ENCODE data around the gene RNF126.

The RNF126 gene

GRCh38 chr19:657611-658010, 5.4 kb downstream of the RNF126 start:
- Histone ChIP-seq H3K4me3 (ENCODE audit: low read length) (no peak overlapping the region), H3K27me3 (ENCODE audit: control insufficient read depth, low read length) (no peaks in the 10 kb centered on the region), H3K27ac (ENCODE audit: low read depth, low read length) (no peak overlapping the region), H3K9me2 (replicated peaks; ENCODE audit: control insufficient read depth, low read length) (no peaks in the 10 kb centered on the region), H3K79me2 (ENCODE audit: control insufficient read depth, low read length) (peaks cover 100% of the 10 kb centered on the region), H3F3A (ENCODE audit: control insufficient read depth, insufficient read depth) (no peaks in the 10 kb centered on the region), H3K9me3 (ENCODE audit: control insufficient read depth, insufficient read depth, low read length) (no peaks in the 10 kb centered on the region), H4K20me1 (ENCODE audit: control insufficient read depth, insufficient read depth, low read depth, low read length) (peaks cover 42% of the 10 kb centered on the region), H3K36me3 (ENCODE audit: control insufficient read depth, low read length) (peaks cover 86% of the 10 kb centered on the region), H3K4me1 (ENCODE audit: control insufficient read depth, low read length) (peaks cover 16% of the 10 kb centered on the region), H3K4me2 (ENCODE audit: low read length) (no peak overlapping the region)
- TF ChIP-seq EZH2phosphoT487 (IDR thresholded peaks at IDR 0.05; ENCODE audit: borderline replicate concordance, low read length) (no peak), CTCF (IDR thresholded peaks at IDR 0.05; ENCODE audit: low read depth, low read length, poor library complexity, severe bottlenecking) (no peak)

- H3K36me3 ChIP-seq (ENCODE audit: control insufficient read depth, low read length) = peaks cover 87% of the 10 kb centered on the region
- H3K4me3 ChIP-seq (ENCODE audit: low read length) = no peak overlapping the region
- H3K79me2 ChIP-seq (ENCODE audit: control insufficient read depth, low read length) = peaks cover 100% of the 10 kb centered on the region
- H3K4me1 ChIP-seq (ENCODE audit: control insufficient read depth, low read length) = peaks cover 16% of the 10 kb centered on the region
- H4K20me1 ChIP-seq (ENCODE audit: control insufficient read depth, insufficient read depth, low read depth, low read length) = peaks cover 47% of the 10 kb centered on the region
- H3K9me2 ChIP-seq (replicated peaks; ENCODE audit: control insufficient read depth, low read length) = no peaks in the 10 kb centered on the region
- H3K9me3 ChIP-seq (ENCODE audit: control insufficient read depth, insufficient read depth, low read length) = no peaks in the 10 kb centered on the region
- no peak for TF ChIP-seq CTCF (IDR thresholded peaks at IDR 0.05; ENCODE audit: low read depth, low read length, poor library complexity, severe bottlenecking)
- TF ChIP-seq EZH2phosphoT487 (IDR thresholded peaks at IDR 0.05; ENCODE audit: borderline replicate concordance, low read length) = no peak
- no peaks in the 10 kb centered on the region for H3K27me3 ChIP-seq (ENCODE audit: control insufficient read depth, low read length)
- no peaks in the 10 kb centered on the region for H3F3A ChIP-seq (ENCODE audit: control insufficient read depth, insufficient read depth)
- no peak overlapping the region for H3K27ac ChIP-seq (ENCODE audit: low read depth, low read length)
- H3K4me2 ChIP-seq (ENCODE audit: low read length) = no peak overlapping the region
These were observed 6.1 kb downstream of the RNF126 start for GRCh38 chr19:656751-657559.

GRCh38 chr19:655691-656090, 7.3 kb downstream of the RNF126 start:
- H3K79me2 ChIP-seq (ENCODE audit: control insufficient read depth, low read length) = peaks cover 98% of the 10 kb centered on the region
- no peaks in the 10 kb centered on the region for H3K9me2 ChIP-seq (replicated peaks; ENCODE audit: control insufficient read depth, low read length)

More at GRCh38 chr19:655691-656090, 7.3 kb downstream of the RNF126 start:
- H4K20me1 ChIP-seq (ENCODE audit: control insufficient read depth, insufficient read depth, low read depth, low read length) = peaks cover 42% of the 10 kb centered on the region
- peaks cover 9% of the 10 kb centered on the region for H3K4me1 ChIP-seq (ENCODE audit: control insufficient read depth, low read length)
- no peaks in the 10 kb centered on the region for H3K9me3 ChIP-seq (ENCODE audit: control insufficient read depth, insufficient read depth, low read length)
- no peak overlapping the region for H3K4me3 ChIP-seq (ENCODE audit: low read length)
- TF ChIP-seq CTCF (IDR thresholded peaks at IDR 0.05; ENCODE audit: low read depth, low read length, poor library complexity, severe bottlenecking) (no peak), EZH2phosphoT487 (IDR thresholded peaks at IDR 0.05; ENCODE audit: borderline replicate concordance, low read length) (no peak)
- H3K36me3 ChIP-seq (ENCODE audit: control insufficient read depth, low read length) = peaks cover 87% of the 10 kb centered on the region
- H3K27me3 ChIP-seq (ENCODE audit: control insufficient read depth, low read length) = no peaks in the 10 kb centered on the region
- H3K27ac ChIP-seq (ENCODE audit: low read depth, low read length) = no peak overlapping the region
- no peaks in the 10 kb centered on the region for H3F3A ChIP-seq (ENCODE audit: control insufficient read depth, insufficient read depth)
- no peak overlapping the region for H3K4me2 ChIP-seq (ENCODE audit: low read length)

Data from DOHH2 (cell line).